Dendritic cell treated with granulocyte-macrophage colony-stimulating factor and Interleukin-4, amounts not matched to agents 40 ng/mL and 50 ng/mL, for 4 days (primary cell): ENCODE results near the gene WNT1.

Experiments used
- H3K27ac Mint-ChIP-seq: one replicate; pipeline ENCODE4 v1.8.0; 2022; ENCODE audit warnings: mild to moderate bottlenecking, mixed read lengths
- H3K27me3 Mint-ChIP-seq: one replicate; pipeline ENCODE4 v1.8.0; 2022; ENCODE audit warnings: mild to moderate bottlenecking, mixed read lengths
- H3K36me3 Mint-ChIP-seq: one replicate; pipeline ENCODE4 v1.8.0; 2022; ENCODE audit warnings: low read depth, mixed read lengths
- H3K4me1 Mint-ChIP-seq: one replicate; pipeline ENCODE4 v1.8.0; 2022; ENCODE audit warnings: low read depth, mixed read lengths
- H3K4me3 Mint-ChIP-seq: one replicate; pipeline ENCODE4 v1.8.0; 2022; ENCODE audit warnings: mild to moderate bottlenecking, moderate library complexity, mixed read lengths
- H3K9me3 Mint-ChIP-seq: one replicate; pipeline ENCODE4 v1.8.0; 2022; ENCODE audit warnings: mixed read lengths
- intact Hi-C: fragments of 100-400 bp; cut with micrococcal nuclease; formaldehyde crosslinking; loops from one replicate; pipeline ENCODE4 v1.15.0; 2022

Gene WNT1

DNA sequence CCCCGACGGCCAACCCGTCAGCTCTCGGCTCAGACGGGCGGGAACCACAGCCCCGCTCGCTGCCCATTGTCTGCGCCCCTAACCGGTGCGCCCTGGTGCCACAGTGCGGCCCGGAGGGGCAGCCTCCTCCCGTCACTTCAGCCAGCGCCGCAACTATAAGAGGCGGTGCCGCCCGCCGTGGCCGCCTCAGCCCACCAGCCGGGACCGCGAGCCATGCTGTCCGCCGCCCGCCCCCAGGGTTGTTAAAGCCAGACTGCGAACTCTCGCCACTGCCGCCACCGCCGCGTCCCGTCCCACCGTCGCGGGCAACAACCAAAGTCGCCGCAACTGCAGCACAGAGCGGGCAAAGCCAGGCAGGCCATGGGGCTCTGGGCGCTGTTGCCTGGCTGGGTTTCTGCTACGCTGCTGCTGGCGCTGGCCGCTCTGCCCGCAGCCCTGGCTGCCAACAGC lies at the start of gene WNT1:
Gene WNT1, plus strand, starts transcription at position 32 of the 450 bp plus-strand sequence. Its CDS starts 329 bp downstream, at position 361.
- H3K4me1 Mint-ChIP-seq: peaks cover 59% of the 10 kb centered on the region
- peaks cover 95% of the 10 kb centered on the region for H3K27me3 Mint-ChIP-seq
- no peaks in the 10 kb centered on the region for H3K36me3 Mint-ChIP-seq
- peak within 1 kb of the TSS; percentile 64 for H3K4me3 Mint-ChIP-seq
- no peaks in the 10 kb centered on the region for H3K9me3 Mint-ChIP-seq
- no peak within 1 kb of the TSS for H3K27ac Mint-ChIP-seq
- intact Hi-C loops: loop anchor here (5.0 kb wide), 1 partner anchor 126 kb away; the partner anchor contains the start of gene DDX23

DNA sequence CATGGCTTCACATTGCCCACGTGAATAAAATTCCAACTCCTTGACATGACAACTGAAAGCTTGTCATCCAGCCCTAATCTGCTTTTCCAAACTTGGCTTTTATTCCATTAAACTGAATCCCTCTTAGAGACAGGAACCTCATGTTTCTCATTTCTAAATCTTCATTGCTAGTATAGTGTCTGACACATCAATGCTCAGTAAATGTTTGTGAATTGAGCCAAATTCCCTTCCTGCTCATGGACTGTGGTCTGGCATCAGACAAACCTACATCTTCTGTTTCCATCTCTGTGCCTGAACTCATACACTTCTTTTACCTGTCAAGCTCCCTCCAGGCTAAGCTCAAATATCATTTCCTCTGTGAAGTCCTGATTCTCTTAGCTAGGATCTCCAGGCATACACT lies 48.6 kb upstream of the WNT1 start:
- H3K4me1 Mint-ChIP-seq: peaks cover 18% of the 10 kb centered on the region
- no peaks in the 10 kb centered on the region for H3K9me3 Mint-ChIP-seq
- peaks cover 75% of the 10 kb centered on the region for H3K36me3 Mint-ChIP-seq
- H3K27ac Mint-ChIP-seq: no peak overlapping the region
- no peak overlapping the region for H3K4me3 Mint-ChIP-seq
- H3K27me3 Mint-ChIP-seq: no peaks in the 10 kb centered on the region
- intact Hi-C loops: no loop called here

DNA sequence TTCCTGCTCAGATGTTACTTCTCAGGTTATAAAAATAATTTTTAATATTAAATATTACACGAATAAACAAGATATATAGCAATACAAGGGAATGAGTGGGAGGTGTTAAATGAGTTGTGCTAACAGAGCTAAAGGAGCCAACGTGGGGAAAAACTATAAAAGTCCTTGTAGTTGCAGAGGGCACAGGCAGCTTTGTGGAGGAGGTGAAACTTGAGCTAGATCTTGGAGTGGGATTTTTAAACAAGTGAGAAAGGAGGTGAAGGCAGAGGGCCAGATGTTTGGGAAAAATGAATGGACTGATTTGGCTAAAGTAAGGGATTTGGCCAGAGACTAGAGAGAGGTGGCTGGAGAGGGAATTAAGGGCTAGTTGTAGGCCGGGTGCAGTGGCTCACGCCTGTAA lies 47.6 kb upstream of the WNT1 start:
- H3K27ac Mint-ChIP-seq: no peak overlapping the region
- peaks cover 84% of the 10 kb centered on the region for H3K36me3 Mint-ChIP-seq
- no peaks in the 10 kb centered on the region for H3K27me3 Mint-ChIP-seq
- no peaks in the 10 kb centered on the region for H3K9me3 Mint-ChIP-seq
- no peak overlapping the region for H3K4me3 Mint-ChIP-seq
- H3K4me1 Mint-ChIP-seq: peaks cover 13% of the 10 kb centered on the region
- intact Hi-C loops: no loop called here

DNA sequence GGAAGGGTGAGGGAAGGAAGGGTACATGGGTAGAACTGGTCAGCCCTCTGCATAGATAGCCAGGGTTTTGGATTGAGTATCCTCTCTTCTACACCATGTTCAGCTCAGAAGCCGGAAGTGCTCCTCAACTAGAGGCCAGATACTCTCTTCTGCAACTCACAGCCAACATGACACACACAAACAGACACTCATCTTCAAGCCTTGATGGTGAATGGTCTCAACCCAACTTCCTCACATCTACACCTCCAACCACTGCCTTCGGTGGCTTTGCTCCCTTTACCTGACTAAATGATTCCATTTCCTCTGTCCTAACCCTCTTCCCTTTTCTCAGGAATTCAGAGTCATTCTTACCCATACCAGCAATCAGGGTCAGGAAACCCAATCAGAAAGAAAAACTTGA lies 45.2 kb upstream of the WNT1 start:
- Mint-ChIP-seq H3K36me3 (peaks cover 95% of the 10 kb centered on the region), H3K4me1 (peaks cover 28% of the 10 kb centered on the region), H3K9me3 (no peaks in the 10 kb centered on the region), H3K27ac (no peak overlapping the region), H3K27me3 (no peaks in the 10 kb centered on the region), H3K4me3 (no peak overlapping the region)
- intact Hi-C loops: no loop called here

DNA sequence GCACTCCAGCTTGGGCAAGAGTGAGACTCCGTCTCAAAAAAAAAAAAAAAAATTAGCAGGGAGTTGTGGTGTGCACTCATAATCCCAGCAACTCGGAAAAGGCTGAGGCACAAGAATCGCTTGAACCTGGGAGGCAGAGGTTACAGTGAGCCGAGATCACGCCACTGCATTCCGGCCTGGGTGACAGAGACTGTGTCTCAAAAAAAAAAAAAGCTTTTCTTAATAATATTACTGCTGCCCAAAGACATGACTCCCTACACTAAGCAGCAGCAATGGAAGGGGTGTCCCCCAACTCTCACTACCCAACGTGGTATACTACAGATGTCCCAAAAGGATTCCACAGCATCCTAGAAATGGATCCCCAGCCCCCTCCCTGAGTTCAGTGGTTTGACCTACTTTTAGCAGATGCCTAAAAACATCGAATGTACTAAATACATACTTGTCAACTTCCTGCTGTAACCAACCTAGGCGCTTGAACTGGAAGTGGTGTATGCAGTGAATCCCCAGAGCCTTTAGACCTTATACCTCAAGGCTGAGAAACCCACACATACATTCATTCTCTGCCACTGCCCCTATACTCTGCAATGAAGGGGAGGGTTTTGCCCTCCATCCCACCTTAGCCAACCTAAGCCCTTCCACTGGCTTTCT lies 44.3 kb upstream of the WNT1 start:
- H3K4me3 Mint-ChIP-seq: no peak overlapping the region
- H3K27ac Mint-ChIP-seq: no peak overlapping the region
- H3K9me3 Mint-ChIP-seq: no peaks in the 10 kb centered on the region

DNA sequence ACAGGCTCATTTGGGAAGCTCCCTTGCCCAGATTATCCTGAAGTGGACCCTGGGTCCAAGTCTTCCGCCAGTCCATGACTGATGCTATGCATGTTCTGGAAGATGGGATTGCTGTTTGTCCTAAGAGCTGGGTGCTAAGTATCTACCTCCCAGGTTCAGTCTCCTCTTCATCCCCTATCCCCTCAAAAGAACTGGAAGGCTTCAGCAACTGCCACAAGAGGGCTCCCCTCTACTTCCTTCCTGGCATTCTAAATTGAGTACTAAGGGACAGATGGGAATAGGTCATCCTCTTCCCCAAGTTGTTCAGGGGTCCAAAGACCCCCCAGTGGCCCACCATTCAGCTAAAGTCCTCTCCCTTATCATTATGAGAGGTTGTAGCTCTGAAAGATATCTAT lies 43.8 kb upstream of the WNT1 start:
- Mint-ChIP-seq H3K4me3 (no peak overlapping the region), H3K9me3 (no peaks in the 10 kb centered on the region), H3K4me1 (peaks cover 39% of the 10 kb centered on the region), H3K36me3 (peaks cover 95% of the 10 kb centered on the region), H3K27ac (no peak overlapping the region), H3K27me3 (no peaks in the 10 kb centered on the region)
- intact Hi-C loops: no loop called here

More for the DNA sequence above, 44.3 kb upstream of the WNT1 start:
- no peaks in the 10 kb centered on the region for H3K27me3 Mint-ChIP-seq
- intact Hi-C loops: no loop called here
- H3K4me1 Mint-ChIP-seq: peaks cover 34% of the 10 kb centered on the region
- peaks cover 95% of the 10 kb centered on the region for H3K36me3 Mint-ChIP-seq

DNA sequence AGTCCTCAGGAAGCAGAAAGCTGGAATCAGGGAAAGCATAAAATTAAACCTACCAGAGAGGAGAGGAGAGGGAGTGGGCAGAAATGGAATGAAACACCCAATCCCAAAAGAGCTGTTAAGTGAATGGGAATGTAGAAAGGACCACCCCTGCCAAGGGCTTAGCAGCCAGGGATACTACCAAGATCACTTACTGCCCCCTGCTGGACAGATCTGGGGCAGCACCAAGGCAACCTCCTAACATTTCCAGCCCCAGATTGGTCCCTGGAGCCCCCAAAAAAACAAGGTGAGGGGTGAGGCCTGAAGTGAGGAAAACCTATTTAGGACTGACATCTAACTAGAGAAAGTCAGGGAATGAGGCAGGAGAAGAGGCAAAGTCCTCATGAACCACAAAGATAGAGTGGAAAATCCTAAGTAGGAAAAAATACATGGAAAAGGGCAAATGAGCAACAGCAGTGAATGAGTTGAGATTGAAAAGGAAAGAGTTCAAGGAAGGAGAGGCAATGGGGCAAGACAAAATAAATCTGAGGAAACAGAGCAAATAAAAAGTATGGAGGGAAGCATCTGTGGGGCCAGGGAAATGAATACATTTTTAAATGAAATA lies 41.6 kb upstream of the WNT1 start:
- Mint-ChIP-seq H3K9me3 (no peaks in the 10 kb centered on the region), H3K27ac (no peak overlapping the region), H3K27me3 (no peaks in the 10 kb centered on the region), H3K4me1 (peaks cover 61% of the 10 kb centered on the region), H3K4me3 (no peak overlapping the region), H3K36me3 (peaks cover 95% of the 10 kb centered on the region)
- intact Hi-C loops: loop anchor here (1.0 to 5.0 kb wide), 3 partner anchors 46 to 83 kb away; no protein-coding TSS in a partner anchor

DNA sequence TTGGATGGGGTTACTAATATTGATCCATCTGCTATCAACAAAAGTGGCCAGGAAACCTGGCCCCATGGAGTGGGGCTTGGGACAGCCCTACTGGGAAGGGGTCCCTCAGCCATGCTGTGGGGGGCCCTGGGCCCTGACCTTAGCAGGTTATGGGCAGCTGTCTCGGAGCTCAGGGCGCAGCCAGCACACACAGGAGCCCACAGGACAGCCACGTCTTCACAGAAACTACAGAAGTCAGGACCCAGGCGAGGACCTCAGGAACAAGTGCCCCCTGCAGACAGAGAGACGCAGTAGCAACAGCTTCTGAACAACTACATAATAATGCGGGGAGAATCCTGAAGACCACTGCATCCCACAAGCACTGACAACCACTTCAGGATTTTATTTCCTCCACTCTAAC lies 41.0 kb upstream of the WNT1 start:
- no peaks in the 10 kb centered on the region for H3K27me3 Mint-ChIP-seq
- H3K4me3 Mint-ChIP-seq: no peak overlapping the region
- intact Hi-C loops: loop anchor here (5.0 kb wide), 1 partner anchor 45 kb away; no protein-coding TSS in a partner anchor
- H3K9me3 Mint-ChIP-seq: no peaks in the 10 kb centered on the region
- peaks cover 68% of the 10 kb centered on the region for H3K4me1 Mint-ChIP-seq
- H3K36me3 Mint-ChIP-seq: peaks cover 100% of the 10 kb centered on the region
- no peak overlapping the region for H3K27ac Mint-ChIP-seq

DNA sequence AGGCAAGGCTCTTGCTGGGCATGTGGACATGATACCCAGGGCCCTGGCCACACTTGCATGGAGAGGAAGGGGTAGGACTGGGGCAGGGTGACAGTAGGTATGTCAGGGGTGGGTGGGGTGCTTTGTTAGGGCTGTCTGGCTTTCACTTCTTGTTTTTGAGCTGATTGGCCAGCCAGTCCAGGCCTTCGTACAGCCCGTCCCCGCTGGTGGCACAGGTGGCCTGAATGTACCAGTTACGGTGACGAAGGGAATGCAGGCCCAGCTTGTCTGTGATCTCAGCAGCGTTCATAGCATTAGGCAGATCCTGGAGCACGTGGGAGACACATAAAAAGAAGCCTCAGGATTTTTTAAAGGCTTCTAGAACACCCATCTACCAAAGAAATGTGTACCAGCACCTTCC lies 39.3 kb upstream of the WNT1 start:
- Mint-ChIP-seq H3K9me3 (no peaks in the 10 kb centered on the region), H3K4me1 (peaks cover 73% of the 10 kb centered on the region), H3K27me3 (no peaks in the 10 kb centered on the region), H3K36me3 (peaks cover 100% of the 10 kb centered on the region), H3K4me3 (no peak overlapping the region), H3K27ac (peak overlapping the region; percentile 46)
- intact Hi-C loops: loop anchor here (5.0 kb wide), 1 partner anchor 43 kb away; no protein-coding TSS in a partner anchor

DNA sequence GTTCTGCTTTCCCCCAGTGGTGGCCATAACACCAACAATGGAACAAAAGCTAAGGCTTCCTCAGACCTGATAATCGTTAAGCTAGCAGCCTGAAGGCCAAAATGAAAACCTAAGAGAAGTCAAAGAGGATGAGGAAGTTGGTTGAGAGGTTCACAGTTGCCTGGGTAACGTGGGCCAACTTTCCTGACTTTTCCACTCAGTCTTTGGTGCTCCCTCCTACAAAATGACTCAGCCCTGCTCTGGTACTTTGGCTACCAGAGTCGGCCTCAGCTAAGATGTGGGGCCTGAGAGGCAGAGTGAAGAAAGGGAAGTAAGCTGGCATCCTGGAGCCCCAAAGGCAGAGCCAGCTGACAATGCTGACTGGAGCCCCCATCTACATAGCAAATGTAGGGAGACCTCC lies 37.9 kb upstream of the WNT1 start:
- H3K36me3 Mint-ChIP-seq: peaks cover 96% of the 10 kb centered on the region
- H3K9me3 Mint-ChIP-seq: no peaks in the 10 kb centered on the region
- peak overlapping the region; percentile 46 for H3K27ac Mint-ChIP-seq
- H3K4me1 Mint-ChIP-seq: peaks cover 77% of the 10 kb centered on the region
- intact Hi-C loops: no loop called here
- no peaks in the 10 kb centered on the region for H3K27me3 Mint-ChIP-seq
- H3K4me3 Mint-ChIP-seq: no peak overlapping the region

DNA sequence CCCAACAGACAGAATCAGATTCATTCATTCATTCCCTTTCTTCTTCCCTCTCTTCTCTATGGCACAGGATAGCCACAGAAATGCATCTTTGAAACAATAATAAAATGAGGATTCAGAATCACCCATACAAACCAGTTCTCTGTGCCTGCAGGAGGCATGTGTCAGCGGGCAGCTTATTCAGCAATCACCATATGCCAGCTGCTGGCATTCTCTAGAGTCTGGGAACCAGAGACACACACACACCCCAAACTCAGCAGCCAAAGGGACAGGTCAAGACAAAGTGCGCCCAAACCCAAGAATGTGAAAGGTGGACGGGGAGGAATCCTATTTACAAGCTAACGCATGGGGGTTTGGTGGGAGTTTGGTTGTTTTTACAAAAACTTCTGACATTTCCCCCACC lies 34.9 kb upstream of the WNT1 start:
- no peaks in the 10 kb centered on the region for H3K27me3 Mint-ChIP-seq
- no peaks in the 10 kb centered on the region for H3K9me3 Mint-ChIP-seq
- no peak overlapping the region for H3K4me3 Mint-ChIP-seq
- intact Hi-C loops: no loop called here
- H3K4me1 Mint-ChIP-seq: peaks cover 64% of the 10 kb centered on the region
- peaks cover 89% of the 10 kb centered on the region for H3K36me3 Mint-ChIP-seq
- H3K27ac Mint-ChIP-seq: no peak overlapping the region

DNA sequence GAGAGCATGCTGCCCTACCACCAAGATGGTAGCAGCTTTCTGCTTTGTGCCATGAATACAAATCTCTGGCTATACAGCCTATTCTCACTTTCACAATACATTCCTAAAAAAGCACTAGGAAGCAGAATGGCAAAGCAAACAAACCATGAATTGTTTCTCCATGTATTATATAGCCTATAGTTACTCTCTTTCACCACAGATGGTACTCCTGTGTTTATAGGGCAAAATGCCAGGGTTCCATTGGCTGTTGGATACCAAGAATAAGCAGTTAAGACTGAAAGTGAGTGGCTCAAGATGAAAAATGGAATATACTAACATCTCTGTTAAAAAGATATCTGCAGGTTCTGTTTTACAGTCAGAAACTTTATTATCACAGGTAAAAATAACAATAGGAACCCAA lies 31.9 kb upstream of the WNT1 start:
- intact Hi-C loops: no loop called here
- Mint-ChIP-seq H3K36me3 (peaks cover 89% of the 10 kb centered on the region), H3K9me3 (no peaks in the 10 kb centered on the region), H3K4me3 (no peak overlapping the region), H3K4me1 (peaks cover 45% of the 10 kb centered on the region), H3K27me3 (no peaks in the 10 kb centered on the region), H3K27ac (peak overlapping the region; percentile 36)

DNA sequence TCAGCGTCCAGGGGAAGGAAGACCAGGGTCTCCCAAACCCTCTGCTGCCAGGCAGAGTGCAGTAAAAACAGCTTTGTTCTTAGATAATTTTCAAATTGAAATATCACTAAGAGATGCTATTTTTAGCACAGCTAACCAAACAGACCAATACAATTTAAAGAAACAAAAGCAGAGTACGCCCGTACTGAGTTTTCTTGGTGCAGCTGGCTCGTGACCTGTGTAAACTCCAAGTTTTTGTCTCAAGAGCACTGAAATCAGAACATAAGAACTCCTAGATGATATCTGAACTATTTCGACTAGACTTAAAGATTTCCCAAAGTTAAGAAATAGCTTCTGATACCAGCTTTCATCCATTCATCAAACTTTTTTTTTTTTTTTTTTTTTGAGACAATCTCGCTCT lies 31.2 kb upstream of the WNT1 start:
- Mint-ChIP-seq H3K9me3 (no peaks in the 10 kb centered on the region), H3K27ac (peak overlapping the region; percentile 36), H3K4me1 (peaks cover 38% of the 10 kb centered on the region), H3K36me3 (peaks cover 88% of the 10 kb centered on the region), H3K27me3 (no peaks in the 10 kb centered on the region), H3K4me3 (no peak overlapping the region)
- intact Hi-C loops: no loop called here

DNA sequence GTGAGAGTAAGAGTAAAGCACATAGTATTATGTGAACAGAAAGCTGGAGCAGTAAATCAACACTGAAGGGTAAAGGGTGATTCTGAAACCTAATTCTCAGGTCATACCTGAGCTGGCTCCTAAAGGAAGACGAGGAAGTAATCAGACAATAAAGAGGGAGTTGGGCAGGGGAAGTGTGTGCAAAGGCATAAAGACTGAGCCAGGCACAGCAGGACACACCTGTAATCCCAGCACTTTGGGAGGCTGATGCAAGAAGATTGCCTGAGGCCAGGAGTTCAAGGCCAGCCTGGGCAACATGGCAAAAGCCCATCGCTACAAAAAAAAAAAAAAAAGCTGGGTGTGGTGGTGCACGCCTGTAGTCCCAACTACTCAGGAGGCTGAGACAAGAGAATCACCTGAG lies 30.4 kb upstream of the WNT1 start:
- Mint-ChIP-seq H3K9me3 (no peaks in the 10 kb centered on the region), H3K4me1 (peaks cover 38% of the 10 kb centered on the region), H3K36me3 (peaks cover 88% of the 10 kb centered on the region), H3K27me3 (no peaks in the 10 kb centered on the region), H3K27ac (no peak overlapping the region), H3K4me3 (no peak overlapping the region)
- intact Hi-C loops: no loop called here
